ENCODE data around the gene STRN. TPM values are rescaled to one million over a fixed set of nuclear protein-coding genes. Genes with fewer than 3 reads are reported as not detected.
A peak's percentile ranks its signal among the peaks of the same experiment; 100 is the strongest.

STRN gene
- total and polyA plus RNA-seq, 10 of the 15 experiments (the other 5 are each of a cell fraction or from before 2014, with no cell fraction given): 1.00 to 19.2 (median 9.1) TPM

- peak overlapping the region; percentile 69 for H3K4me2 ChIP-seq (ENCODE audit: control insufficient read depth, insufficient read depth)
- intact Hi-C loops (cut with micrococcal nuclease; ENCODE audit: unreplicated experiment) (loop anchor here (2.0 kb wide), 1 partner anchor 220 kb away; no protein-coding TSS in a partner anchor), in situ Hi-C loops (cut with MboI) (no loop called here)
- peak overlapping the region; percentile 21; the same call in 1 of the 2 replicates for H3K4me3 ChIP-seq
- peak overlapping the region; percentile 21; the same call in 1 of the 2 replicates for H2AFZ ChIP-seq (ENCODE audit: control insufficient read depth, low read depth, low read length)
- RAD21 ChIA-PET (ENCODE audit: unreplicated experiment): interaction anchor here (1.2 kb wide), 1 partner anchor 86 kb away, joined by 3 read pairs; no protein-coding TSS in a partner anchor
- peak; percentile 98 for FAIRE-seq
- H3K27ac ChIP-seq (ENCODE audit: control insufficient read depth, insufficient read depth): peak overlapping the region; percentile 6
- ATAC-seq: peak; percentile 99
- DNase-seq (ENCODE audit: low read depth, low spot score): peak; percentile 64
- no TSS peak for BruUV-seq (replicated peaks)
- POLR2A ChIA-PET: no interaction called here
- SMC1A ChIA-PET (ENCODE audit: uncharacterized antibody, unreplicated experiment): interaction anchor here (1.1 to 1.6 kb wide), 3 partner anchors 36 to 222 kb away, joined by 3 to 4 read pairs (median 3); no protein-coding TSS in a partner anchor
- no peaks in the 10 kb centered on the region for H3K9me3 ChIP-seq (replicated peaks; ENCODE audit: control insufficient read depth, insufficient read depth, low read length)
- H3K79me2 ChIP-seq (ENCODE audit: control insufficient read depth, insufficient read depth, low read length): no peaks in the 10 kb centered on the region
- no peak overlapping the region for H3K9ac ChIP-seq (ENCODE audit: control insufficient read depth, insufficient read depth, low read length)
- H3K4me1 ChIP-seq (ENCODE audit: control insufficient read depth, insufficient read depth, low read length): peaks cover 19% of the 10 kb centered on the region
- CTCF ChIA-PET: interaction anchor here (1.0 to 2.3 kb wide), 7 partner anchors 8 to 226 kb away, joined by 3 to 8 read pairs (median 5); no protein-coding TSS in a partner anchor
- 4% methylated on average over 8 of the region's 8 CpGs for WGBS (ENCODE audit: insufficient coverage, insufficient replicate concordance, low lambda C conversion rate, missing lambda C conversion rate)
- H3K36me3 ChIP-seq (ENCODE audit: control insufficient read depth in 2 of 2, insufficient read depth in 2 of 2, low read length in 1 of 2): peaks cover 1 to 22% of the 10 kb centered on the region in 2 experiments; a peak in 3 of 4 replicates
- no peaks in the 10 kb centered on the region for H4K20me1 ChIP-seq (ENCODE audit: control insufficient read depth, insufficient read depth)
- H3K27me3 ChIP-seq (replicated peaks in 1 of 2; ENCODE audit: control insufficient read depth in 2 of 2, insufficient read depth in 2 of 2, low read length in 1 of 2): no peaks in the 10 kb centered on the region
- TF ChIP-seq CBFB (IDR thresholded peaks at IDR 0.05; ENCODE audit: low read depth) (peak; percentile 67), SREBF2 (IDR thresholded peaks at IDR 0.05; ENCODE audit: low read length) (no peak), ATF7 (IDR thresholded peaks at IDR 0.05; ENCODE audit: low read depth) (peak; percentile 40; the same call in 1 of the 2 replicates), SIX5 (IDR thresholded peaks at IDR 0.05; ENCODE audit: low read depth, low read length, severe bottlenecking) (no peak), TBL1XR1 (IDR thresholded peaks at IDR 0.05; ENCODE audit: low read depth, low read length) (peak; percentile 92), USF1 (IDR thresholded peaks at IDR 0.05; ENCODE audit: borderline replicate concordance, extremely low read length, insufficient read depth, low read depth, low read length) (no peak), RAD51 (IDR thresholded peaks at IDR 0.05) (no peak), ATF3 (IDR thresholded peaks at IDR 0.05; ENCODE audit: borderline replicate concordance, extremely low read depth, low read depth, low read length) (no peak), RAD21 (IDR thresholded peaks at IDR 0.05; ENCODE audit: insufficient read depth, low read depth, low read length) (peak; percentile 53), ASH2L (IDR thresholded peaks at IDR 0.05; ENCODE audit: borderline replicate concordance, low read depth) (no peak), ATF2 (IDR thresholded peaks at IDR 0.05; ENCODE audit: low read length) (peak; percentile 67; the same call in 1 of the 2 replicates), ZNF207 (IDR thresholded peaks at IDR 0.05; ENCODE audit: borderline replicate concordance) (no peak), SMC3 (IDR thresholded peaks at IDR 0.05; ENCODE audit: borderline replicate concordance, low read length) (peak; percentile 33; the same call in 1 of the 2 replicates), ETV6 (conservative IDR thresholded peaks at IDR 0.05 in 1 of 2, IDR thresholded peaks at IDR 0.05 in 1 of 2; ENCODE audit: borderline replicate concordance in 1 of 2, low read depth in 1 of 2) (peak in 1 of 2 experiments; percentile 58; a peak in 2 of 4 replicates), POLR2AphosphoS5 (IDR thresholded peaks at IDR 0.05; ENCODE audit: low read length) (no peak), YY1 (IDR thresholded peaks at IDR 0.05; ENCODE audit: low read depth, low read length) (peak; percentile 54; the same call in 1 of the 2 replicates), EZH2 (IDR thresholded peaks at IDR 0.05; ENCODE audit: borderline replicate concordance, control insufficient read depth, low read depth, low read length) (no peak), IRF3 (IDR thresholded peaks at IDR 0.05) (no peak), EED (IDR thresholded peaks at IDR 0.05; ENCODE audit: low read depth) (peak; percentile 55; the same call in 1 of the 2 replicates), MTA3 (IDR thresholded peaks at IDR 0.05; ENCODE audit: borderline replicate concordance, low read length) (peak; percentile 89; the same call in 1 of the 2 replicates)
Observed at GRCh38 chr2:37005118-37005868, 39.0 kb upstream of the STRN start.

All from GM12878 (cell line).